RPMI7951 (cell line): ENCODE results near the gene CETN1. TPM values are rescaled to one million over a fixed set of nuclear protein-coding genes. Genes with fewer than 3 reads are reported as not detected.

Source experiments
- DNase-seq: peaks from one replicate; pipeline ENCODE4 v3.0.0-alpha.2; 2012; ENCODE audit warnings: low read depth
- total RNA-seq: library from RNA; depleted of rRNA; stranded (reverse); fragments of >200 nt; shearing (Covaris generic); gene quantifications from 2 replicates; pipeline ENCODE4 v1.2.3, GENCODE V29; 2014; rRNA removed

Gene CETN1
- total RNA-seq, 1 experiment from 2014 or later, result not detected

DNA sequence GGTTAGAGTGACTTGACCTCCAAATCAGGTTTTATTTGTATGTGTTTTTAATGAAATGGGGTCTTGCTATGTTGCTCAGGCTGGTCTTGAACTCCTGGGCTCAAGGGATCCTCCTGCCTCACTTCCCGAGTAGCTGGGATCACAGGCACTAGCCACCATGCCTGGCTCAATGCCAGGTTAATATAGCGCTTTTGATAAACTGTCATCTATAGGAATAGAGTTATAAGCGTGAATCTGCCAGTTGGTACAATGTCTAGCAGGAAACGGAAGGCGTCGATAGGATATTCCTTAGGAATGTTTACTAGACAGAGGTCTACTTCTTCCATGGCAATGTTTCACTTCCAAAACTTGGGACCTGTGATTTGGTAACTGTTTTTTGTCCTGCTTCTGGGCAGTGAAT lies 42.1 kb downstream of the CETN1 start:
- no peak for DNase-seq

DNA sequence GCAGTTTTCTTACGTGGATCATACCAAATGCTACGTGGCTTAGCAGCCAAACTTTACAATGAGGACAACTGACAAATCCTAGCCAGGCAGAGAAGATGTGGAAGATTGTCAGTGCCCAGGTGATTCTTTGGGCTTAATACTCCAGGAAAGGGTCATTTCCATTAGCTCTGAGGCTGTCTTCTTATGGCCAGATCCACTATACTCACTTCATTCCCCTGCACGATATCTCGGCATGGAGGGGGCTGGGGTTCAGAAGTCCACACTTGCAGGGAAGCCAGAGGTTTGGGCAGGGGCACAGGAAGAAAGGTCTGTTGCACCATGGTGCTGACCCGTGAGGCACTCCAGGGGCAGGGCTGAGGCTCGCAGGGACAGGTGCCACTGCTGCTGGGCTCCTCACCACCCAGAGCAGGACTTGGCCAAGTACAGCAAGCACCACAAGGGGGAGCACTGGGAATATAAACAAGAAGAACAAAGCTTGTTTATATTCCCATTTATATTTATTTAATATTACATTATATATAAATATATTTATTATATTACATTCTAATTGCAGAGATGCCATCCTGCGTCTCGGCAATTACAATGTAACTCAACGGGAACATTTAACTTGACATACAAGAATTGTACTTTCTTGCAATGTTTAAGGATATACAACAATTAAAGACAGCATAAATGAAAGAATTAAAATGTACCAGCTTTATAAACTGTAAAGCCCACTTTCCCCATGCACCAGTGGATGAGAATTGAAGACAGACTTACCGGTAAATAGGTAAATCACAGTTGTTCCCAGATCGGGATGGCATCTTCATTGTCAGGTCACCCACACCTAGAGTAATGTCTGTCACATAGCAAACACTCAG lies 43.8 kb downstream of the CETN1 start:
- DNase-seq, result peak; percentile 58

DNA sequence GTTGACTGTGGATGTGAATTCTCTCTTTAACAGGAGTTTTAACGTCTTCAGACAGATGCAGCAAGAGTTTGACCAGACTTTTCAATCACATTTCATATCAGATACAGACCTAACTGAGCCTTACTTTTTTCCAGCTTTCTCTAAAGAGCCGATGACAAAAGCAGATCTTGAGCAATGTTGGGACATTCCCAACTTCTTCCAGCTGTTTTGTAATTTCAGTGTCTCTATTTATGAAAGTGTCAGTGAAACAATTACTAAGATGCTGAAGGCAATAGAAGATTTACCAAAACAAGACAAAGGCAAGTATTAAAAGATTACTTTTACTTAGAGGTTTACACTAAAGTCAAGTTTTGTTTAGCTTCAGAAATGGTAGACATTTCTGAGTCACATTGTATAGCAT lies 47.1 kb downstream of the CETN1 start:
- no peak for DNase-seq

DNA sequence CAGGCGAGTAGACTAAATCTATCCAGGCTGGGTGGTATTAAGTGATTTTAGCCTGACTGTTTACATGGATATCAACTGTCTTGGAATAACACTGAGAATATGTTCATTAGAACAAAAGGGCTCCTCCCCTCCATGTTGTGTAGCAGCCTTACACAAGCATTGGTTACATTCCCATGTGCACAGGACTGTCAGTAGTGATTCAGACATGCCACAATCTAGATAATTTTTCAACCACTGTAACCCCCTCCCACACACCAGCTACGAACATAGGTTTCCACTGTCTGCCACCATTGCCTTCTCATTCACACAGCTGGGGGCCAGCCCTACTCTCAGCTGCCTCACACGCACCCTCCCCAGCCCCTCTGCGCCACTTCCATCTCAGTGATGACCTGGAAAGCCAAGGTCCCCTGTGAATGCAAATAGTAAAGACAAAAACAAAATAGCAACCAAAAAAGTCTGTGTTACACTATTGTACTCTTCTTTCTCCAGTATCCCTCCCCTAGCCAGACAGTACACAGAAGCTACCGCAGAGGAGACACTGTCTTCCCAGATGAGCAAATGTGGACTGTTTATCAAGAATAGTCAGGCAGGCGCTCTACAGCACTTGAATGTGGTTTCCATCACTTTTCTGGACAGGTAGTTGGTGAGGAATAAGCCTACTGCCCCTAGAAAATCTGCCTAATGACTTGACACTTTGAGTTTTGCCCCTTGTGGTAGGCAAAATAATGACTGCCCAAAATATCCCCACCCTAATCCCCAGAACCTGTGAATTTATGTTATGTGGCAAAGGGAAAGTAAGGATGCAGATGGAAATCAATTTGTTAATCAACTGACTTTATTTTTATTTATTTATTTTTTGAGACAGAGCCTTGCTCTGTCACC lies 49.3 kb downstream of the CETN1 start:
- DNase-seq, result no peak

DNA sequence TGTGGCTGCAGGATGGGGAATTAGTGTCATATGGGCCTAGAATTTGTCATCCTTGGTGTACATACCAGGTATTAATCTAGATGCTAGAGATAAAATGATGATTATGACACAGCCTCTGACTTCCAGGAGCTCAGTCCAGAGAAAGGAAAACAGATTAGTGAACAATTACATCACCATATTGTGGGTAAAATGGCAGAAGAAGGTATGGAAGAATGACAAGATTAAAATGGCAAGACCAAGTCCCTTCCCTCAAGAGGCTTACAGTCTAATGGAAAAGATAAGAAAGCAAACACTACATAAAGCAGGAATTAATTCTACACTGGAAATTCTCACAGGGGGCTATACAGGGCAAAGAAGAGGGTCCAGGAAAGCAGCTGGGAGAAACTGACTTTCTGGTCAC lies 51.4 kb downstream of the CETN1 start:
- DNase-seq, result no peak

Other genes with a start within 250 kb of the CETN1 start
- 95.0 and 103 TPM in 2 replicates for gene COLEC12, start 79.7 kb upstream of the CETN1 start, total RNA-seq
- gene CLUL1, start 16.6 kb downstream of the CETN1 start, total RNA-seq, result 0.12 TPM in 1 of 2 replicates, not detected in the other
- 46.7 and 54.4 TPM in 2 replicates for gene TYMS, start 77.3 kb downstream of the CETN1 start, total RNA-seq
- 23.5 and 29.8 TPM in 2 replicates for gene ENOSF1, start 132.2 kb downstream of the CETN1 start, total RNA-seq
- gene YES1, start 231.9 kb downstream of the CETN1 start, total RNA-seq, result 69.1 and 93.9 TPM in 2 replicates